Epithelial cell of esophagus (primary cell): ENCODE measurements around the gene UNC13C.

Source experiments
- DNase-seq: peaks from one replicate; pipeline ENCODE4 v3.0.0; 2010; ENCODE audit warnings: low read depth
- H3K4me3 ChIP-seq: 2 replicates; pipeline ENCODE4 v1.5.1; 2011; ENCODE audit warnings: mild to moderate bottlenecking, low read length, control low read depth
- TF ChIP-seq, protein P1 (sequence below): IDR thresholded peaks from 2 replicates; pipeline ENCODE4 v1.5.1; 2011; ENCODE audit warnings: low read depth, mild to moderate bottlenecking, low read length, control low read depth, inconsistent platforms; ENCODE audit not compliant: insufficient read depth; ENCODE audit errors: missing control alignments

The UNC13C gene

DNA sequence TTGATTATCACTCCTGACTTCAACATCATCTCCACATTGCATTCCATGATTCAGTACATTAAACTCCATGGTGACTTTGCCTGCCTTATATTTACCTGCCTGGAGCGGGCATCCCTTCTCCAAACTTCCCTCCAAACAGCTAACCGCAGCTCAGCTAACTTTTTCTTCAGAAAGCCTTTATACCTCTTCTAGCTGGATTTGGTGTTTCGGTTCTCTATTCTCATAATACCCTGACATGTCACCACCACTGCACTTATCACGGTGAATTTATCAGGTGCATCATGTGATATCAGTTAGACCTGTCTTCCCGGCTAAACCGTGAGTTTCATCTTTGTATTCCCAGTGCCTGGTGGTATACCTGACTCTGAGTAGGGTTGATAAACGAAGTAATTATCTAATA is 367.6 kb downstream of the UNC13C start:
- TF ChIP-seq, protein P1, sequence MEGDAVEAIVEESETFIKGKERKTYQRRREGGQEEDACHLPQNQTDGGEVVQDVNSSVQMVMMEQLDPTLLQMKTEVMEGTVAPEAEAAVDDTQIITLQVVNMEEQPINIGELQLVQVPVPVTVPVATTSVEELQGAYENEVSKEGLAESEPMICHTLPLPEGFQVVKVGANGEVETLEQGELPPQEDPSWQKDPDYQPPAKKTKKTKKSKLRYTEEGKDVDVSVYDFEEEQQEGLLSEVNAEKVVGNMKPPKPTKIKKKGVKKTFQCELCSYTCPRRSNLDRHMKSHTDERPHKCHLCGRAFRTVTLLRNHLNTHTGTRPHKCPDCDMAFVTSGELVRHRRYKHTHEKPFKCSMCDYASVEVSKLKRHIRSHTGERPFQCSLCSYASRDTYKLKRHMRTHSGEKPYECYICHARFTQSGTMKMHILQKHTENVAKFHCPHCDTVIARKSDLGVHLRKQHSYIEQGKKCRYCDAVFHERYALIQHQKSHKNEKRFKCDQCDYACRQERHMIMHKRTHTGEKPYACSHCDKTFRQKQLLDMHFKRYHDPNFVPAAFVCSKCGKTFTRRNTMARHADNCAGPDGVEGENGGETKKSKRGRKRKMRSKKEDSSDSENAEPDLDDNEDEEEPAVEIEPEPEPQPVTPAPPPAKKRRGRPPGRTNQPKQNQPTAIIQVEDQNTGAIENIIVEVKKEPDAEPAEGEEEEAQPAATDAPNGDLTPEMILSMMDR = no peak
- no peak for DNase-seq
- no peak overlapping the region for H3K4me3 ChIP-seq

DNA sequence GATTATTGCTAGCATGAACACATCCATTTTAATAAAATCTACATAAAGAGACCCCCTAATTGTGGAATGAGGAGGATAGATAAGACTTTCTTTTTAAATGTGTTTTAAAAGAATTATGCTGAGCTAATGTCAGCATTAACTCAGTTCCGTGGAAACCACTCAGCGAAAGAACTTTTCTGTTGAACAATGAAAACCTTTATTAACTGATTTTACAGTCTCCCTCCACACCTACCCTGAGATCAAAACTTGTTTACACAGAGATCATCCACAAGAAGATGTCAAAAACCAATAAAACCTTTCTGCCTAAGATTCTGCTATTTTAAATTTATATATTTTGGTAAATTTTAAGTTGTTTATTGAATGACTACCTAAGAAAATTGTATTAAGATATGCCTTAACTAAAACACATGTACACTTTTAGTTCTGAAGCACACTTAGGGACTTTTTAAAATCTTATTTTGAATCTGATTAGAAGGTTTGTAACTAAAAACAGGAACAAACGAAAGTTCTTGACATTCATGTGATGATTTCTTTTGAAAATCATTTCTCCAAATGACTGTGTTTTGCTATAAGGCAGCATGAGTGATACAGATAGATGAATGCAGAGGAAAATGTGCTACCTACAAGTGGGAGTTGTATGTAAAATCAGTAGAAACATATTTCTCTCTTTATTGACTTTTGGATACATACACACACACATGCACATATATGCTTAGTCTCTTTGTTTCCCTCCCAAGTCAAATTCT is 369.0 kb downstream of the UNC13C start:
- no peak for DNase-seq
- TF ChIP-seq, protein P1 = no peak
- no peak overlapping the region for H3K4me3 ChIP-seq

DNA sequence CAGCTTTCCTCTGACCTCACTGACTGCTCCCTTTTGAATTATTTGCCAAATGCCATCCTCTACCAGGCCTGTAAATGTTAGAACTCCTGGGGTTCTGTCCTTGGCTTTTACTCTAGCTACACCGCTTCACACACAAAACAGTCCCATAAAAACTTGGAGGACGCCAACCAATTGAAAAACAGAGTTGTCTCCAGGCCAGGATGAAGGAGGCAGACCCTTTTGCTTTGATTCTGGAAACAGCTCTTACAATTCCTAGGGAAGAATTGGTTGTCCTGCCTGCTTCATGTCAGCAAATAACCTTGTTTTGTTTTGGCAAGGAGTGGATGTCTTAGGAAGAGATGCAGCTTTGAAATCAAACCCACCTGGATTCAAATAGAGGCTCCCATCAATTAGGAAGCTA is 375.5 kb downstream of the UNC13C start:
- DNase-seq = no peak
- no peak overlapping the region for H3K4me3 ChIP-seq
- TF ChIP-seq, protein P1 = no peak

DNA sequence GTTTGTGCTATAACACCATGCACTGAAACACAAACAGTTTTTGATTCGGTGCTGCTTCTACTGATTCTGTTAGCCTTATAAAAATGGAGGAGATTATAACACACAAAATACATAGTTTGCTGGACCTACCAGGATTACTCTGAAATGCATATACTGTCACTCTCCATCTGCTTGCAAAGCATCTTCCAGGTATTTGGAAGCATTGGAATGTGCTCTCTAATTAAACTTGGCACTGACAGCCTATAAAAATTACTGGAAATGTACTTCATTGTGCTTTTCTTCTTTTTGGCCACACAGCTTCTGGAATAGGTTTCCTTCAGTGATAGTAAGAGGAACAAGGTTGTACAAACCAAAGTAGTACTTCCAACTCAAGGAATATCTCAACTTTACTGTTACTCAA is 376.1 kb downstream of the UNC13C start:
- TF ChIP-seq, protein P1 = no peak
- DNase-seq = no peak
- H3K4me3 ChIP-seq = no peak overlapping the region

DNA sequence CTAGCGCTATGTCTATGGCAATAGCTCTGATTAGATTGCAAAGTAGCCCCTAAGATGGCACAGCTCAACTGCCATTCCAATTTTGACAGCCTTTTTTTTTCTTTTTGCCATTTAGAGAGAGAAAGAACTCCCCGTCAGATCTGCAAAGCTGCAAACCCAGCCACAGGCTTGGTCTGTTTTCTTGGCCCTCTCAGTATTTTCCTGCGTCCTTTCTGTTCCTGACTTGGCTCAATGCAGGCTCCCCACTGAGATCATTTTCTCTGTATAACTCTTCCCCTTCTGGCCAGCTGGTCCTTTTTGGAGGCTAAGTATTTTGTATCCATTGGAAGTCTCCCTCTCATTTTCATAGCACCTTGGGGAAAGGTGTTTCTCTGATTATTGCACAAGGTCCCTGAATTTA is 386.7 kb downstream of the UNC13C start:
- no peak for DNase-seq
- H3K4me3 ChIP-seq = no peak overlapping the region
- TF ChIP-seq, protein P1 = no peak

DNA sequence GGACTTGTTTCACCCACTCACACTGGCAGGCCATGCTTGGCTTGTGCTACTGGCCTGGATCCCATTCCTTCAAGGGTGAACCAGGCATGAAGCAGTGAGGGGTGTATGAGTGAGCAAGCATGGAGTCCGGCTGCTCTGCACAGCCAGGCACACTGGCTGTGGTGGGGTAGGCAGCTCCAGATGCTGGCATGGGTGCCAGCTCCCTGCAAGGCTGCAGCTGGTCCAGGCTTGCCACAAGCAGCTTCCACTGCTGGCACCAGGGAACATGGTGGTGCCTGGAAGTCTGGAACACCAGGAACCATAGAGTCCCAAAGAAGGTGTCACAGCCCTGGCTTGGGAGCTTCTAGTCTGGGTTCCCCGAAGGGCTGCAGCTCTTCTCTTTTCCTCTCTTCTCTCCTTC is 395.1 kb downstream of the UNC13C start:
- TF ChIP-seq, protein P1 = no peak
- no peak for DNase-seq
- H3K4me3 ChIP-seq = no peak overlapping the region

DNA sequence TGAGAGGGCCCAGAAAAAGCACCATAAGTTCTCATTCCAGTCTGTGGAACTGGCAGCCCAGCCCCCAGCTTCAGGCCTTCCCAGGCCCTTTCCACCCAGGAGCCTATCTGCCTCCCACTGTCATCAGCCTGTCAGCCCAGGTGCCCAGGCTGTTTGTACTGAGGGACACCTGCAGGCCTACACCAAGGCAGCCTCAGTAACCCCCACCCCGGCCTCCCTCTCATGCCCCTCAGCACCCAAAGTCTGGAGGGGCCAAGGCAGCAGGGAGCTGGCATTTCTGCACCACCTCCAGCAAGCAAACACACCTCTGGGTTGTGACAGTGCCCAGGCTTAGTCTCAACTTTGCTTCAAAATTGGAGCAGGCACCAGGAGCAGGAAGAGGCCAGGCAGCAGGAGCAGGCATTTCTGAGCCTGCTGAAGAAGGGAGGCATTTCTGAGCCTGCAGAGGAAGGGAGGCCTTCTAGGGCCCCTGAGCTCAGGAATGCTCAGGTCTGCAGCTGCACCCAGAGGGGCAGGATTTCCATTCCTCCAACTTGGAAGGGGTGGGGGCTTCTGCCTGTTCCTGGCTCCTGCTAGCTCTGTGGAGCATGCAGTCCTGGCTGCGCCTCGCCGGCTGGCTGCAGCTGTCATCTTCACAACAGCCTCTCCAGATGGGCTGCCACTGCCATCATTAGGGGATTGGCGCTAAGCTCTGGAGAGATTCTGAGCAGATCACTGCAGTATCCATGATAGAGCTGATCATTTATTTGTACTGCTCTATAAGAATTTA is 396.1 kb downstream of the UNC13C start:
- TF ChIP-seq, protein P1 = no peak
- H3K4me3 ChIP-seq = no peak overlapping the region
- DNase-seq = no peak
